ENCODE results near the gene UCK1.

DNA sequence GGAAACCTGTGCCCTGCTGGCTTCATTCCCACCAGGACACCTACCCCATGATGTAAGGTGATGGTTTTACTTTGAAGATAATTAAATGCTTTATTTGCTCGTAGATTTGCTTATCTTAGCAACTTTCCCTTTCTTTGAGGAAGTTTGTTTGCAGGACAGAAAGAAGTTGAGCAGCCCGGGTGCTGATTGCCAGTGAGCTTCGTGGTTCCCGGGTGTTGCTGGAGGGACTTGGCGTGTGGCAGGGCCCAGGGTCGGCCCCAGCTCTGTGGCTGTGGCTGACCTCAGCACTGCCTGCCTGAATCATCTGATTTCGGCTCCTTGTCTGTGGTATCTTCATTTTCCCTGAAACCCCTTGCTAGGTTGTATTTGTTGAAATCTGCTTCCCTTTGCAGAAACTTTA lies 19.6 kb downstream of the UCK1 start:
- TF ChIP-seq, protein P1, sequence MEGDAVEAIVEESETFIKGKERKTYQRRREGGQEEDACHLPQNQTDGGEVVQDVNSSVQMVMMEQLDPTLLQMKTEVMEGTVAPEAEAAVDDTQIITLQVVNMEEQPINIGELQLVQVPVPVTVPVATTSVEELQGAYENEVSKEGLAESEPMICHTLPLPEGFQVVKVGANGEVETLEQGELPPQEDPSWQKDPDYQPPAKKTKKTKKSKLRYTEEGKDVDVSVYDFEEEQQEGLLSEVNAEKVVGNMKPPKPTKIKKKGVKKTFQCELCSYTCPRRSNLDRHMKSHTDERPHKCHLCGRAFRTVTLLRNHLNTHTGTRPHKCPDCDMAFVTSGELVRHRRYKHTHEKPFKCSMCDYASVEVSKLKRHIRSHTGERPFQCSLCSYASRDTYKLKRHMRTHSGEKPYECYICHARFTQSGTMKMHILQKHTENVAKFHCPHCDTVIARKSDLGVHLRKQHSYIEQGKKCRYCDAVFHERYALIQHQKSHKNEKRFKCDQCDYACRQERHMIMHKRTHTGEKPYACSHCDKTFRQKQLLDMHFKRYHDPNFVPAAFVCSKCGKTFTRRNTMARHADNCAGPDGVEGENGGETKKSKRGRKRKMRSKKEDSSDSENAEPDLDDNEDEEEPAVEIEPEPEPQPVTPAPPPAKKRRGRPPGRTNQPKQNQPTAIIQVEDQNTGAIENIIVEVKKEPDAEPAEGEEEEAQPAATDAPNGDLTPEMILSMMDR (IDR thresholded peaks at IDR 0.05): no peak
- TF ChIP-seq POLR2A (IDR thresholded peaks at IDR 0.05): no peak
